Panc1 (cell line): ENCODE results near the gene CENPF. TPM values are rescaled to one million over a fixed set of nuclear protein-coding genes. Genes with fewer than 3 reads are reported as not detected.

ENCODE experiments used
- ATAC-seq: fragments of 200-7000 bp; cut with Tn5 transposase; 2 replicates; pipeline ENCODE4 v1.9.1; 2020; ENCODE audit warnings: mild to moderate bottlenecking, moderate library complexity
- BruUV-seq: library from RNA; stranded (reverse); fragments of 400-500 nt; replicated peaks from 2 replicates; lab custom pipeline; 2021; lab: Mats Ljungman, UMichigan
- CTCF ChIA-PET: fragments of 300-600 bp; sonication (Branson Sonifier 250); formaldehyde crosslinking; loops from one replicate; lab custom pipeline; 2022; ENCODE audit warnings: antibody characterized with exemption; lab: Charles Lee
- POLR2A ChIA-PET: fragments of 300-600 bp; sonication (Branson Sonifier 250); formaldehyde crosslinking; loops from one replicate; lab custom pipeline; 2022; ENCODE audit warnings: antibody characterized with exemption; lab: Charles Lee
- DNase-seq: peaks from one replicate; pipeline ENCODE4 v3.0.0-alpha.2; 2010; ENCODE audit warnings: low read depth, low spot score
- H3K27ac ChIP-seq: 2 replicates; pipeline ENCODE4 v1.5.1; 2011; ENCODE audit warnings: mild to moderate bottlenecking, low read length, inconsistent platforms
- H3K27me3 ChIP-seq: fragments of 200-500 bp; sonication (Bioruptor generic); 2 replicates; pipeline ENCODE4 v1.6.0; 2014; ENCODE audit warnings: low read length, inconsistent platforms; ENCODE audit not compliant: control insufficient read depth, insufficient read depth
- H3K36me3 ChIP-seq: fragments of 200-500 bp; sonication (Bioruptor generic); 2 replicates; pipeline ENCODE4 v1.5.1; 2014; ENCODE audit warnings: inconsistent platforms, mild to moderate bottlenecking, low read length, moderate library complexity; ENCODE audit not compliant: control insufficient read depth, insufficient read depth
- H3K4me1 ChIP-seq: 2 replicates; pipeline ENCODE4 v1.5.1; 2011; ENCODE audit warnings: inconsistent platforms, mild to moderate bottlenecking, low read length, moderate library complexity; ENCODE audit not compliant: control insufficient read depth, insufficient read depth
- H3K4me3 ChIP-seq, 2 experiments: 2 replicates each; pipeline ENCODE4 v1.5.1; 2011 to 2012; ENCODE audit warnings: low read depth in 2 of 2, low read length in 2 of 2, mild to moderate bottlenecking in 2 of 2, inconsistent platforms in 1 of 2, moderate library complexity in 1 of 2
- H3K9me3 ChIP-seq: fragments of 200-500 bp; sonication (Bioruptor generic); 2 replicates; pipeline ENCODE4 v1.5.1; 2014; ENCODE audit warnings: low read depth, mild to moderate bottlenecking, inconsistent platforms, low read length, moderate library complexity; ENCODE audit not compliant: control insufficient read depth, insufficient read depth
- CTCF ChIP-seq: fragments of 450-650 bp; IDR thresholded peaks from 2 replicates; pipeline ENCODE4 v1.5.1; 2017; ENCODE audit warnings: mild to moderate bottlenecking
- POLR2AphosphoS5 ChIP-seq: IDR thresholded peaks from 2 replicates; pipeline ENCODE4 v1.6.1; 2012; ENCODE audit warnings: mild to moderate bottlenecking, low read depth, low read length, moderate library complexity
- REST ChIP-seq, 2 experiments: IDR thresholded peaks; 2 replicates each; pipeline ENCODE4 v1.6.1; 2011 to 2012; ENCODE audit warnings: low read depth in 2 of 2, control low read depth in 1 of 2, low read length in 1 of 2, mild to moderate bottlenecking in 1 of 2, moderate library complexity in 1 of 2; ENCODE audit not compliant: insufficient read depth in 1 of 2
- SIN3A ChIP-seq: IDR thresholded peaks from 2 replicates; pipeline ENCODE4 v1.6.1; 2012; ENCODE audit warnings: low read depth, mild to moderate bottlenecking, low read length, moderate library complexity, borderline replicate concordance; ENCODE audit not compliant: insufficient read depth
- TCF7L2 ChIP-seq: IDR thresholded peaks from 2 replicates; pipeline ENCODE4 v1.6.1; 2011; ENCODE audit warnings: mild to moderate bottlenecking, low read depth, low read length, inconsistent platforms
- in situ Hi-C: cut with HindIII; loops from 2 replicates; pipeline ENCODE4 v1.10.0; 2016; ENCODE audit warnings: low sequenced_read_pairs, low pct_unique_long_range_greater_than_20kb
- intact Hi-C: fragments of 100-400 bp; cut with micrococcal nuclease; formaldehyde crosslinking; loops from one replicate; pipeline ENCODE4 v1.10.0; 2022; ENCODE audit not compliant: unreplicated experiment
- total RNA-seq: library from RNA; stranded (reverse); gene quantifications from one replicate; pipeline ENCODE4 v1.2.1, GENCODE V29; 2021; ENCODE audit not compliant: unreplicated experiment

The CENPF gene
- total RNA-seq, 1 experiment from 2014 or later, result 156 TPM

GRCh38 chr1:214569357-214570004 is 33.5 kb upstream of the CENPF start:
- no peak overlapping the region for H3K4me3 ChIP-seq
- no peaks in the 10 kb centered on the region for H3K9me3 ChIP-seq
- BruUV-seq, result no TSS peak
- DNase-seq, result no peak
- H3K27me3 ChIP-seq, result no peaks in the 10 kb centered on the region
- ATAC-seq, result peak; percentile 51
- CTCF ChIA-PET, result interaction anchor here (1.1 to 1.3 kb wide), 2 partner anchors 9 to 238 kb away, joined by 3 to 4 read pairs; no protein-coding TSS in a partner anchor
- H3K4me1 ChIP-seq, result peaks cover 52% of the 10 kb centered on the region
- TF ChIP-seq TCF7L2 (no peak), CTCF (no peak), SIN3A (no peak), POLR2AphosphoS5 (no peak), REST (IDR thresholded peaks at IDR 0.05; ENCODE audit: insufficient read depth in 1 of 2, low read depth in 2 of 2, low read length in 1 of 2) (no peak)
- intact Hi-C loops, result no loop called here
- in situ Hi-C loops, result no loop called here
- H3K36me3 ChIP-seq, result no peaks in the 10 kb centered on the region
- H3K27ac ChIP-seq, result peak overlapping the region; percentile 77
- POLR2A ChIA-PET, result no interaction called here

GRCh38 chr1:214570442-214570841 is 32.6 kb upstream of the CENPF start:
- ATAC-seq (peak; percentile 80), DNase-seq (no peak)
- Histone ChIP-seq H3K9me3 (peaks cover 3% of the 10 kb centered on the region; the same call in 1 of the 2 replicates), H3K4me1 (peaks cover 52% of the 10 kb centered on the region), H3K36me3 (no peaks in the 10 kb centered on the region), H3K4me3 (no peak overlapping the region), H3K27ac (peak overlapping the region; percentile 77), H3K27me3 (no peaks in the 10 kb centered on the region)
- CTCF ChIA-PET, result no interaction called here
- no peak for TF ChIP-seq SIN3A
- intact Hi-C loops (no loop called here), in situ Hi-C loops (no loop called here)
- POLR2A ChIA-PET, result no interaction called here
- no TSS peak for BruUV-seq

GRCh38 chr1:214571281-214571680 is 31.7 kb upstream of the CENPF start:
- no peak for DNase-seq
- Histone ChIP-seq H3K36me3 (no peaks in the 10 kb centered on the region), H3K27me3 (no peaks in the 10 kb centered on the region), H3K4me3 (no peak overlapping the region), H3K4me1 (peaks cover 52% of the 10 kb centered on the region), H3K27ac (peak overlapping the region; percentile 77), H3K9me3 (peaks cover 10% of the 10 kb centered on the region; the same call in 1 of the 2 replicates)
- no peak for ATAC-seq
- no TSS peak for BruUV-seq
- TF ChIP-seq POLR2AphosphoS5 (no peak), TCF7L2 (no peak), CTCF (no peak), SIN3A (no peak), REST (IDR thresholded peaks at IDR 0.05; ENCODE audit: insufficient read depth in 1 of 2, low read depth in 2 of 2, low read length in 1 of 2) (no peak)
- POLR2A ChIA-PET, result no interaction called here
- CTCF ChIA-PET, result no interaction called here
- intact Hi-C loops (no loop called here), in situ Hi-C loops (no loop called here)
